RPMI8226 (cell line): ENCODE results near the gene MAFB.

ENCODE experiments used
- DNase-seq: peaks from one replicate; pipeline ENCODE4 v3.0.0-alpha.2; 2015

Gene MAFB

DNA sequence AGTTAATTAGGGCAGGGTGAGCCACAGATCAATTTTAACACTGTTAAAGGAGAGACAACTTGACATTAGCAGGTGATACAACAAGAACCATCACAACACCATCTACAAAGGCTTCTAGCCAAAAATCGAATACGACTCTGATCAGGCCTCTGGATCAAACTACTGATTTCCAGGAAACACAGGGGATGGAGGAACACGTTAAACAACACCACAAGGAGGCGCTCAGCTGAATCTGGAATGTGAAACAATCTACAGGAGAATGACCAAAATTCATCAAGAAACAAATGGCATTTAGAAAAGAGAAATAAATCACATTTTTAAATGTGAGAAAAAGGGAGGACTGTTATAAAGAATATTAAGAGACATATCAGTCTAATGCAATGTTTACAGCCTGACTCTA lies 13.5 kb upstream of the MAFB start:
- DNase-seq: no peak

DNA sequence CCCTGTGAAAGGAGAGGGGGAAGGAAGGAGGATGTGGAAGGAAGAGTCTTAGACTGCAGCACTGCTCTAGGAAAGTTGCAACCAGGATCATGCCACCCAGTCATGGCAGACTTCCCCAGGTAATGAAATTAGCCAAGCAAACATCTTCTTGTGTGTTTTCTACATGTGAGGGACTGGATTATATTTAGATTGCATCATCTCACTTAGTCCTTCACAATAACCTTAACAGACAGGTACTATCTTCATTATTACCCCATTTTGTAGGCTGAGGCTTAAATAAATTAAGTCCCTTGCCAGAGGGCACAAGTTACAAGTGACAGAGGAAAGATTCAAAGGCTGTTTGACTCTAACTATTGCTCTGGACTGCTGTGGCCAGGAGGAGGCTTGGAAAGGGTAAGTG lies 9.7 kb upstream of the MAFB start:
- no peak for DNase-seq

DNA sequence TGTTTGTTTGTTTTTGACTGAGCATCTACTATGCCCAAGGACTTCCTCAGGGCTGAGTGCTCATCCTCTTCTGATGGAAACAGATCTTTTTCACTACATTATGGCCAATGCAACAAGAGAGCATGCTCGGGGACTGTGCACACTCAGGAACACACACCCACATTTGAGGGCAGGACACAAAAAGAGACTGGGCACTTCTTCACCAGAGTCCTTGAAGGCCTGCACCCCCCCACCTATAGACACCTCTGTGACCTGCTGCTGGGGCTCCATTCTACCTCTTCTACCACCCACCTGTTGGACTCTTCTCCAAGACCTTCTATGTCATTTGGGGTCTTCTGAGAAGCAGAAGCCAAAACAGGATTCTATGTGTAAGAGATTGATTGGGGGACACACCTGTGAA lies 9.2 kb upstream of the MAFB start:
- DNase-seq: no peak

DNA sequence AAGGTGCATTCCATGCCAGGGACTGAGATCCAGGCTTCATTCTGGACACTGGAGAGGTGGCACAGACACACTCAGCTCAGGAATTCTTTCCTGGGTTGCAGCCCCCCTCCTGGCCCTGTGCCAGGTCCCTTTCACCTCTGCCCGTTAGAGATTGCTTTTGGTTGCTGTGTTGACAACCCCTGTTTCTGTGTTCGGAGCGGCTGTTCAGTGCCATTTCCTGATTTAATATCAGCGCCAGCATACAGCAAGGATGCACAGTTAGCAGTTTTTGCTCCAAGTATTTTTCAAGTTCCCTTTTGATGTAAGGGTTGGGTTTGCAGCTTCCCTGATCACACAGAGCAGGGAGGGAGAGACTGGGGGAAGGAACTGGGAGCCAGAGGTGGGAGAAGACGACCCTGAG lies 8.5 kb upstream of the MAFB start:
- DNase-seq: no peak

DNA sequence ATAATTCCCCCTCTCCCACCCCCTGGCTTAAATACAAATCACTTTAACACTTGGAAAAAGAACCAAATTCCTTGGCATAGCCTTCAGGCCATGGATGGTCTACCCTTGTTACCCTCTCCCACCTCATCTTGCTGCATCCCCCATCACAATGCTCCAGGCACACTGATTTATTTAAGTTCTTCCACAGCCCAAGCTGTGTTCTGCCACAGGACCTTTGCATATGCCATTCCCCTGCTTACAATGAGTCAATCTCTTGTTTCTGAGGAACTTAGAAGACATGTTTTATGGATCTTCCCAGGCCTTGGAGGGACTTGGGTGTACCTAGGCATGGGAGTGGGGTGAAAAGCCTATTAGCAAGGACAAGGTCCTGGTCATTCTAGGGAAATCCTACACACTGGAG lies 6.2 kb upstream of the MAFB start:
- no peak for DNase-seq

DNA sequence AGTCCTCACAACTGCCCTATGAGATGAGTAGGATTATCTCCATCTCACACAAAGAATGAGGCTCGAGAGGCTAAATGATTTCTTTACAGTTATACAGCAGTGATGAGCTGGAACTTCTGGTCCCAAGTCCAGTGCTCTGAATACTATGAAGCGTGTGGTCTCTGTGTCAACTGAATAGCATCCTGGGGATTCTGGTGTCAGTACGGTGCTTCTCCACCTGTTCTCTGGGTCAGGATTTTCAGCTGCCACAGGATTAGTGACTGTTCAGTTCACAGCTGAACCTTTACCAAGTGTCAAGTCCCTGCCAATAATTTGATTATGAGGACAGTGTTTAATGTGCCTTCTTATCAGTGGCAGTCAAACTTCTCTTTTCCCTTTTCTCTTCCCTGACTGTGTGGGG lies 5.2 kb upstream of the MAFB start:
- no peak for DNase-seq

DNA sequence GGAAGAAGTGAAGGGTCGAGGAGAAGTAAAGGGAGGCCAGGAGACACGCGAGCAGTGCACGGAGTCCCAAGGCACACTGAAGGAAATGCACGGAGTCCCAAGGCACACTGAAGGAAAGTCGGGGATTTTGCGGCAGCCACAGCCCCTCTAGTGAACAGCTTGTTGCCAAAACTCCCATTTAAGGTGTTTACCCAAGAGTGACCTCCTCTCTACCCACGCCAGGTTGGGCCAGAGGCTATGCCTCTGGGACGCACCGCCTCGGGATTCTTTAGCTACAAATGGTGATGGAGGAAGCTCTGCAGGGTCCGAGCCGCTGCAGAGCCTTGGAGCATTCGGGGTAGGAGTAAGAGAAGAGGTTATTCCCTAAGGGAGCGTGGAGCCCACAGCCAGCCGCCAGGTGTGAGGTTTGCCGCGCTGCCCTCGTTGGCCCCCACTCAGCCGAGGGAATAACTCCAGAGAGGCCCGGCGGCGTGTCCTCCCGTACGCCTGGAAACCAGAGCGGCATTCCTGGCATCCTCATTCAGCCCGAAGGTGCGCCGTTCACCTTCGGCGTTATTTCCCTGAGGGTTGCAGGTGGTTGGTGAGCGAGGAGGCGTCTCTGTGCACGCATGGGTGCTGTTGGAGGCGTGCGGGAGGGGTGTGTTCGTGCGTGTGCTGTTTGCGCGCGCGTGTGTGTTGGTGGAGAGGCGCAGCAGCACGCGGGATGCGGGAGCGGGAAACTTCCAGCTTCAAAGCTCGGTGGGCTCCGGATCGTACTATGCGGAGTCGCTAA lies 3.4 kb upstream of the MAFB start:
- DNase-seq: no peak

DNA sequence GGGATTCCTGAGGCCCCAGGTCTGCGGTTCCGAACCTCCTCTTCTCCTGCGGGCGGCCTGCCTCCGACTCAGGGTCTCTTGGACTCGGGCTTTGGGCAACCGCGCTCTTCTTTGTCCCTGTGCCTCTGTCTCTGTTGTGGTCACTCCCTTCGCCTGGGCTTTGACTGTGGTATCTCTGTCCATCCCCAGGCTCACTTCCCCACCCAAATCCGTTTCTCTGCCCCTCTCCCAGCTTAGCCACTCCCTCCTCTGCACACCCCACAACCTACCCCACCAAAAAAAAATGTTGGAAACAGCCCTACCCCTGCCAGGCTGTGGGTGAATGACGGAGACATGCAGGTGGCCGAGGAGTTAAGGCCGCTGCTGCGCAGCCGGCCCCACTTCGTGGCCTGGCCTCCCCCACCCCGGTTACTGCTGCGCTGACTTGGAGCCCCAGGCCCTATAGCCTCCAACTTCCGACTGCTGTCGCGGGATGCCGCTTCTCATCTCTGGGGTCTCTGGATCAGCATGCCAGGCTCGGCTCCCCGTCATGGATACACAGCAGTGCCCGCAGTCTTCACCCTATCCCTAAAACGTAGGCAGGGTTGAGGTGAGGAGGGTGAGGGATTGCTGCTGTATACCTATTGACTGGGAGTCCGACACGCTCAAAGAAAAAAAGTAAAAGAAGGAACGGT lies 2.7 kb upstream of the MAFB start:
- no peak for DNase-seq

DNA sequence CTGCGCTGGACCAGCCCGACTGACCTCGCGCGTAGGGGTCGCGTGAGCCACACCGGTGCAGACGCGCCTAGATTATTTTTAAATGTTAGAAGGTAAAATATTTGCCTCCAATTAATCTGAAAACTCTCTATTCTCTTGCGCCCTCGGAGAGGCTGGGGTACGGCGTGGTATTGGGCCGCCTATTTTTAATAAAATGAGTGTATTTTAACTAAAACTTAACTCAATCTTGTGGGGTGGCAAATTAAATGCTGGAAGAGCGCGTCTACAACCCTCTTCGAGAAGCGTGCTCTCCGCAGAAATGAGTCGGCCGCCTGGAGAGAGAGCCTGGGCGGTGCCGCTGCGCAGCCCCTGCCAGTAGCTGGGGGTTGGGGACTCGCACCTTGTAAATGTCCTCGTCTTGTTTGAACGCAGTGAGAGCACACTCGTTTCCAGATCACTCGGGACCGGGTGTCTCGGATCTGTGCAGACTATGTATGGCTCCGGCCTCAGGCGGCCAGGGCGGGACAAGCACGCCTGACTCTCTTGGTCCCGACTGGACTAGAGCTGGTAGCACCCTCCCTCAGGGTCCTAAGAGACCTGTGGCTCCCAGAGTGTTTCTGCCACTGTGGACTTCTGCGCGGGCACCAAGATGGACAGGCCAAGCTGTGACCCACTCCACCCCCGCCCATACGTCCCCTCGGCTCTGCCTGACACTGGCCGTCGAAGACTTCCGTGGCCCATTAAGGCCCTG lies 2.0 kb upstream of the MAFB start:
- DNase-seq: no peak

DNA sequence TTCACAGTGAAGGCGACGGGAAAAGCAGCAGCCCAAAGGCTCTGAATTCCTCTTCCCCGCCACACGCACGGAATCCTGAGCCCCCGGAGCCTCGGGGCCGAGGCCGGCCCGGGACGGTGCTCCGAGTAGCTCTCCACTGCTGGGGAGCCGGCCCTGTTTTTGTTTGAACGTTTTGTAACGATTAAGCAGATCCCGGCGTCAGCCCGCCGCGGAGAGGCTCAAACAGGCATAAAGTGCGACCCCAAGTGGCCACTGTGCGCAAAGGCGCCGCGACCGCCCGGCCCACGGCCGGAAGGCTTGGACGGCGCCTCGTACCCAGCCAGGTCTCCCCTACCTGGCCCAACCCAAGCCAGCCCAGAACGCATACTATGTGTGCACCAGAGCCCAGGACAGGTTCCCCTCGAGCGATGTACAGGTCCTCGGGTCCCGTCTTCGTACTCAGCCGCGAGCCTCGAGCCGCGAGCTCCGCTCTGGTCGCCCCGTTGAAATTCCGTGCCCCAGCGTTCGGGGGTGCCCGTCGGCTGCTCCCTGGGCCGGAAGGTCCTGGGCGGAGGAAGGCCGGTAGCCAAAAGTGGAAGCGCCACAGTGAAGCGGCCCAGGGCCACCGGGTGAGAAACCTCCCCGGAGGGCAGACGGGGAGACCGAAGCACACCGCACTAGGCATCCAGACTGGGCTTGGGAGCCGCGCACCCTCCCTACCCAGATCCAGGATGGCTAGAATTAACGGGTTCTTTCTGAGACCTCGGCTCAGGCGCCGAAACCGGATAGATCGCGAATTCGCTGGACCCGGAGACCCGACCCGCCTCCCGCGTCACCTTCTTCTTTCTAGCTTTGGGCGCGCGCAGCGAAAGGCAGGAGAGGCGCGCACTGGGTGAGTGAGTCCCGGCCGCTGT lies 1.2 kb upstream of the MAFB start:
- peak; percentile 83 for DNase-seq

DNA sequence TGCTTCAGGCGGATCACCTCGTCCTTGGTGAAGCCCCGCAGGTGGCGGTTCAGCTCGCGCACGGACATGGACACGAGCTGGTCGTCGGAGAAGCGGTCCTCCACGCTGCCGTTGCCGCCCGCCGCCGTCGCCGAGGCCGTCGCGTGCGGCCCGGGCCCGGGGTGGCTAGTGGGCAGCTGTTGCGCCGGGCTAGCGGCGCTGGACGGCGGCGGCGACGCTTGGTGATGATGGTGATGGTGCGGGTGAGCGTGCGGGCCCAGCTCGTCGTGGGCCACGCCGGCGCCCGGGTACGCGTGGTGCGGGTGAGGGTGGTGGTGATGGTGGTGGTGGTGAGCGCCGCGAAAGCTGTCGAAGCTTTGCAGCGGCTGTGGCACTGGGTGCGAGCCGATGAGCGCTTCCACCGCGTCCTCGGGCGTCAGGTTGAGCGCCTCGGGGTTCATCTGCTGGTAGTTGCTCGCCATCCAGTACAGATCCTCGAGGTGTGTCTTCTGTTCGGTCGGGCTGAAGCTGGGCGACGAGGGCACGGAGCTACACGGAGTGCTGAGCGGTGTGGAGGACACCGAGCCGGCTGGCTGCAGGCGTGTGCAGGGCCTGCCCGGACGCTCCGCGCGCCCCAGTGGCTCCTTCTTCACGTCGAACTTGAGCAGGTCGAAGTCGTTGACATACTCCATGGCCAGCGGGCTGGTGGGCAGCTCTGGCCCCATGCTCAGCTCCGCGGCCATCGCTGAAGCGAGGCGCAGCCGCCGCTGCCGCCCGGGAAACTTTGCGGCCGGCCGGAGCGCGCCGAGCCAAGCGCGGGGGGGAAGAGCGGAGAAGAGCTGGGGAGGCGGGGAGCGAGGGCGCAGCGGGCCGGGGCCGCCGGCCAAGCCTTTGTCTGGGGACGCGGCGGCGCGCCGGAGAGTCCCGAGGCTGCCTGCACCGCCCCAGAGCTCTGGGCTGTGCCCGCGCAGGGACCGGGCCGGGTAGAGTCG lies 622 bp downstream of the MAFB start:
- DNase-seq: no peak

DNA sequence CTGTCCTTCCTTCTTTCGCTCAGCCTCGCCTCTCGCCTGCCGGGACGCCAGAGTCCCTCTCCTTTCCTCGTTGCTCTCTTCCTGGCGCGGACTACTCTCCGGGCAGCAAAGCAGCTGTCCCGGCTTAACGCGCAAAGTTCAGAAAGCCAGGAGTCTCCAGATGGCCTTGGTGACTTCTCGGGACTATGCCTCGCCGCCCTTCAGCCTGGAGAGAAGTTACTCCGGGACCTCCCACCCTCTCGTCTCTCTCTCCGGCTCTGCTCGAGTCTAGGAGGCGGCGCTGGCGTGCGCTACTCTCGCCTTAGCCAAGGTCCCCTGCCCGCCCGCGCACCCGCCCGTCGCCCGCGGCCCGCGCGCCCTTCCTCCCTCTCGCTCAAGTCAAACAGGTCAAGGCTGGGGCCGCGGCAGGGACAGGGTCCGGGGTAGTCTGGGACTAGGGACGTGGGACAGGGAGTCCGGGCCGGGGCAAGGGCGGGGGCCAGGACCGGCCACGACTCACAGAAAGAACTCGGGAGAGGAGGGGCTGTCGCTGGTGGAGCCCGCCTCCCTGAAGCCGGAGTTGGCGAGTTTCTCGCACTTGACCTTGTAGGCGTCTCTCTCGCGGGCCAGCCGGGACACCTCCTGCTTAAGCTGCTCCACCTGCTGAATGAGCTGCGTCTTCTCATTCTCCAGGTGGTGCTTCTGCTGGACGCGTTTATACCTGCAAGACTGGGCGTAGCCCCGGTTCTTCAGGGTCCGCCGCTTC lies 1.5 kb downstream of the MAFB start:
- DNase-seq: no peak

DNA sequence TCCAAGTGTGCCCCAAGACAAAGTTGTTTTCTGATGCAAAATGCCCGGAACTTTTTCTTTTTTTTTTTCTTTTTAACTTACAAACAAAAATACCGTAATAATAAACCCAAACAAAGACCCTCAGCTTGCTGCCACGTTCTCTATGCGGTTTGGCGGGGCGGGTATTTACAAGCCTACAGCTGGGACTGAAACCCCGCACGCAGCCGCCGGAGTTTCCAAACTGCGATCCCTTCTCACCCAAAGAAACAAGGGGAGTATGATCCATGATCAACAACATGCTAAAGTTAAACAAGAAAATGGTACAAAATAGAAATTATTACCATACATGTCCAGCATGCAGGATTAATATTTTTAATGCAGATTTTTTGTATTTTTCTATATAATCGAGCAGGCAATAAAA lies 2.1 kb downstream of the MAFB start:
- DNase-seq: no peak

DNA sequence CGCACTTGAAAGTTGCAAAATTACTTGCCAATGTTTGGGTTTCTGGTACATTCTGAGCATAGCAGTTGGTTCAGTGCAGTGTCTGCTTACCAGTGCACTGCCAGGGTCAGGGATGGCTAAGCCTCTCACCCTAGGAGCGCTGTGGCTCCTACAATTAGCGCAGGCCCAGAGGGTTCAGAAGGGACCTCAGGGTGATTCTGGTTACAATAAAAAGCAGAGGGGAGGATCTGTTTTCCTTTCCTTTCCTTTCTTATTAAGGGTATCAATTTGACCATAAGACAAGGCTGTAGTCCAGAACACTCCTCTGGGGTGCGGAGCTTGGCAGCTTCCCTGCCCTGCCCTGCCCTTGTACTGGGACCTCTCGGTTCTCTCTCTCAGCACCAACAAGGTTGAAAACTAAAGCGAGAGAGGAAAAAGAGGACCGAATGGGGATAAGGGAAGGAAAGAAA lies 2.6 kb downstream of the MAFB start:
- DNase-seq: no peak

DNA sequence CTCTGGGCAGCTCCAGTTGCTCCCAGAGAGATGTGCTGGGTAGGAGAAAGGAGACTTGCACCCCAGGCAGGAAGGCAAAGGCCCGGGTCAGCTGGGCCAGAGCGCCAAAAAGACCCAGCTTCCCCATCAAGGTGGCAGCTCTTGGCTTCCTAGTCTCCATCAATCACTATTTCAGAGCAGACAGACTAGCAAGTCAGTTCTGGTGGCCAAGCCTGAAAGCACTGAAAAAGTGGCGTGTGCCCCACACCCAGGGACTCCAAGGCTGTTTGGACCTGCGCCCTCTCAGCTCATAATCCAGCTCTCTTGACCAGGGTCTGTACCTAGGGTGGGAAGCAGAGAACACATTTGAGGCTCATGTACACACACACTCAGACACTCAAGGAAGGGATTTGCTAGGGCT lies 3.7 kb downstream of the MAFB start:
- DNase-seq: no peak

DNA sequence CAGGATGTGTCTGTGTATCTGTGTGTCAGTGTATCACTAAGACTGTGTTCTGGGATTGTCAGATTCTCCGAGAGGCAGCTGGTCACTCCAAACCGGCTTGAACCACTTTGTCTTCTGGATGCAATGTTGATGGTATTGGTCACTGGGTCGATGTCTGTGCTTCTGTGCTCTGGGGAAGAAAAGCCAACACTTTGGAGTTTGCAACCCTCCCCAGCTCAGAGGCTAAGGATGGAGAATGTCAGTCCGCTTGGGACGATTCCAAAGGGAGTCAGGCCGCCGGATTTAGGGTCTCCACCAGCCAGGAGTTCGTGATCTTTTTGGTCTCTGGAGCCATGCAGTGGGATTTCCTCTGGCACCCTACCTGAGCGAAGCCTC lies 5.2 kb downstream of the MAFB start:
- DNase-seq: no peak

DNA sequence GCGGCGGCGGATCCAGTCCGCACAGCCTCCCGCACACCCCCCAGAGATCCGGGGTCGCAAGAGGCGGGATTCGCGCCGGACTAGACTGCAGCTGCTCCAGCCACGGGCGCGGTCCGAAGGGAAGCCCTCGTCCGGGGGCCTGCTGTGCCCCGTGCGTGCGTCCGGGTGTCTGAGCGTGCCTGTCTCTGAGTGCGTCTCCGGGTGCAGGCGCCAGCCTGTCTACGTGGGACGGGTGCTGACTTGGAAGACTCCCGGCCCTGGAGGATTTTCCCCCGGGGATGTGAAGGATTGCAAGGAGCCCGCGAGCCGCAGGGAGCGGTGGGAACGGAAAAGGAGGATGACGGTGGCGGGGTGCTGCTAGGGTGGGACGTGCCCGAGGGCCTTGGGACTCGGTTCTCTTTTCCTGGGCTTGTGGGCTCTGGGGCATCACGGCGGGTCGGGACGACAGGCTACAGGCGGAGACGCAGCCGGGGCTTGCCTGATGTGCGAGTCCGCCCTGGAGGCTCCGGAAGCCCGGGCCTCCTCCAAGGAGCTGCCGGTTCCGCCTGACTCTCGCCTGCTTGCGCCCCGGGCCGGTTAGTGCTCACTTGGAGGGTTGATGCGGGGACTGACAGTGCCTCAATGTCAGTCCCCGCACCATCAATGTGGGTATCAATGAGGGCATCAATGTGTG lies 5.7 kb downstream of the MAFB start:
- no peak for DNase-seq

DNA sequence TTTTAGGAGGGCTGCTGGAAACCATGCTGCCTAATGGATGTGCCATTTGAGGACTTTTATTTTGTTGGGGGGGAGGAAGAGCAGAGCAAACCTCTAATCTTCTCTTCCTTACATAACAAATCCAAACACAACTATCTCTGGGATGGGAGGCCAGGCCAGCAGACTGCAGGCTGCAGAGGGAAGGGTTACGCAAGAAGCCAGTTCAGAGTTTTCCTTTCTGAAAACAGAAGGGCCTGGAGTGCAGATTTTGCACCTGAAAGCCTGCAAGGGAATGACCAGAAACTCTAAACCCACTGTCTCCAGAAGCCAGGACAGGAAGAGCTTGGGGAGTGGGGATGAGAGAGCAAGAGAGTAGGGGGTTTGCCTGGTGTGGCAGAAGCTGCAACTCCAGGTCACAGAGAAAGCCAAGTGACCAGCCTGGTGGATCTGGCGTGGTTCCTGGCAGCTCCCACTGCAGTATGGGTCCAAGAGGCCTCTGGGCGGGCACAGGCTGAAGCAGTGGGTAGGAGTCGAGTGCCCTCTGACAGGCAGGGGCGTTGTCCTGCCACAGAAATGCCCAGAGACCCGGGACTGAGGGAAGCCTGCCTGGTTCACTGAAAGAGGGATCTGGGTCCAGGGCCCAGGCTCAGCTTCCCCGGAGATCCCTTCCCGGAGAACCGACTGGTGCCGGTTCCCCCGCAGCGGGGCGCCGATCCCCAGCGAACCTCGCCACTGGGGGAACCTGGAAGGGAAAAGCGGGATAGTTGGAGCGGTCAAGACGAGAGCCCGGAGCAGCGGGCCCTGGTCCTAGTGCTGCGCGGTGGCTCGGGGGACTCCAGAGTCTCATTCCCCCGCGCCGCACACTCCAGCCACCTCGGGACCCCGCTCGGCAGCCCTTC lies 6.7 kb downstream of the MAFB start:
- DNase-seq: no peak

DNA sequence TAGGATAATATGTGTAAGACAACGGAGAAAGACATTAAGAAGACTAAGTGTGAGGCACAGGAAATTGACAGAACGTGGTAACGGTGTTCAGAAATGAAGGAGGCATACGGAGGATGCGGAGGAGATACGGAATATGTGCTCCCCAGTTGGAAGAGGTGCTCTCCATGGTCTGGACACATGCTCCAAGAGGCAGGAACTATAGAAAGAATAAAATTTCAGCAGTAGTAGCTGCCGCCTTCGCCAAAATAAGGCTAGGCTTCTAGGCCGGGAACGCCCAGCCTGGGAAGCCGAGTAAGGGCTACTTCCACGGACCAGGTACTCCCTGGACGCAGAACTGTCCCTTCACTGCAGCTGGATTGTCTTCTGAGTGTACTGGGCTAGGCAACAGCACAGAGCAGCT lies 7.4 kb downstream of the MAFB start:
- no peak for DNase-seq
